GM23338 (cell line): ENCODE measurements around the gene NCAN. TPM values are rescaled to one million over a fixed set of nuclear protein-coding genes. Genes with fewer than 3 reads are reported as not detected.

Source experiments
- ATAC-seq: fragments of 200-7000 bp; cut with Tn5 transposase; 3 replicates; pipeline ENCODE4 v1.9.1; 2020
- DNase-seq: peaks from one replicate; pipeline ENCODE4 v3.0.0-alpha.2; 2015; ENCODE audit warnings: low spot score
- H2AFZ ChIP-seq: fragments of 200-600 bp; sonication (generic); 2 replicates; pipeline ENCODE4 v1.8.0; 2016; ENCODE audit warnings: antibody characterized with exemption, mild to moderate bottlenecking, moderate library complexity
- H3F3A ChIP-seq: fragments of 200-600 bp; sonication (generic); replicated peaks from 2 replicates; pipeline ENCODE4 v1.8.0; 2017; ENCODE audit warnings: antibody characterized with exemption, mixed run types, low read depth
- H3K27ac ChIP-seq: fragments of 200-600 bp; sonication (generic); 2 replicates; pipeline ENCODE4 v1.6.1; 2016; ENCODE audit warnings: low read depth
- H3K27me3 ChIP-seq: fragments of 200-600 bp; sonication (generic); 2 replicates; pipeline ENCODE4 v1.8.0; 2016; ENCODE audit warnings: mild to moderate bottlenecking, mixed run types, moderate library complexity; ENCODE audit not compliant: insufficient read depth
- H3K36me3 ChIP-seq: fragments of 200-600 bp; sonication (generic); 2 replicates; pipeline ENCODE4 v1.8.0; 2016; ENCODE audit warnings: mild to moderate bottlenecking; ENCODE audit not compliant: insufficient read depth
- H3K4me1 ChIP-seq: fragments of 200-600 bp; sonication (generic); 2 replicates; pipeline ENCODE4 v1.8.0; 2016; ENCODE audit warnings: mild to moderate bottlenecking, moderate library complexity; ENCODE audit not compliant: insufficient read depth
- H3K4me2 ChIP-seq: fragments of 200-600 bp; sonication (generic); 2 replicates; pipeline ENCODE4 v1.7.1; 2017; ENCODE audit warnings: mixed run types
- H3K4me3 ChIP-seq: fragments of 200-600 bp; sonication (generic); 2 replicates; pipeline ENCODE4 v1.6.1; 2016; ENCODE audit warnings: mixed run types
- H3K79me2 ChIP-seq: fragments of 200-600 bp; sonication (generic); replicated peaks from 2 replicates; pipeline ENCODE4 v1.8.0; 2017; ENCODE audit warnings: mild to moderate bottlenecking; ENCODE audit not compliant: insufficient read depth
- H3K9me2 ChIP-seq: fragments of 200-600 bp; sonication (generic); 2 replicates; pipeline ENCODE4 v1.8.0; 2017; ENCODE audit not compliant: insufficient read depth
- H4K20me1 ChIP-seq: fragments of 200-600 bp; sonication (generic); replicated peaks from 2 replicates; pipeline ENCODE4 v1.8.0; 2017; ENCODE audit warnings: mild to moderate bottlenecking; ENCODE audit not compliant: insufficient read depth
- H3K27ac Mint-ChIP-seq: 2 replicates; pipeline ENCODE4 v1.8.0; 2020; ENCODE audit warnings: inconsistent platforms, mild to moderate bottlenecking, moderate library complexity, mixed read lengths
- H3K27me3 Mint-ChIP-seq: 3 replicates; pipeline ENCODE4 v1.8.0; 2022; ENCODE audit warnings: low read depth, mild to moderate bottlenecking, moderate library complexity, mixed read lengths, inconsistent platforms; ENCODE audit not compliant: insufficient read depth, poor library complexity
- H3K36me3 Mint-ChIP-seq: 3 replicates; pipeline ENCODE4 v1.8.0; 2021; ENCODE audit warnings: low read depth, mild to moderate bottlenecking, inconsistent platforms, moderate library complexity, mixed read lengths
- H3K4me1 Mint-ChIP-seq: 3 replicates; pipeline ENCODE4 v1.8.0; 2020; ENCODE audit warnings: mild to moderate bottlenecking, inconsistent platforms, mixed read lengths
- H3K4me3 Mint-ChIP-seq: 3 replicates; pipeline ENCODE4 v1.8.0; 2021; ENCODE audit warnings: moderate library complexity, mild to moderate bottlenecking, inconsistent platforms, mixed read lengths
- H3K9me3 Mint-ChIP-seq: 3 replicates; pipeline ENCODE4 v1.8.0; 2020; ENCODE audit warnings: moderate library complexity, mild to moderate bottlenecking, inconsistent platforms, mixed read lengths
- CREB1 ChIP-seq: fragments of 250-450 bp; sonication (Bioruptor Pico); IDR thresholded peaks from 2 replicates; pipeline ENCODE4 v1.5.0; 2020; ENCODE audit warnings: low read depth, mild to moderate bottlenecking, moderate library complexity
- EZH2phosphoT487 ChIP-seq: fragments of 200-600 bp; sonication (generic); IDR thresholded peaks from one replicate; pipeline ENCODE4 v1.8.1; 2018; ENCODE audit warnings: antibody characterized with exemption; ENCODE audit not compliant: unreplicated experiment
- NANOG ChIP-seq: IDR thresholded peaks from 2 replicates; pipeline ENCODE4 v1.6.1; 2016; ENCODE audit warnings: antibody characterized with exemption, borderline replicate concordance
- POLR2AphosphoS5 ChIP-seq: IDR thresholded peaks from 2 replicates; pipeline ENCODE4 v1.6.1; 2016; ENCODE audit warnings: antibody characterized with exemption, low read depth
- polyA plus RNA-seq: library from polyadenylated mRNA; unstranded; fragments of >200 nt; fragmentation: Nextera tagmentation; extraction: Ambion mirVana; gene quantifications from 2 replicates; pipeline ENCODE4 v1.2.1, GENCODE V29; 2016
- total RNA-seq: library from RNA; depleted of rRNA; stranded (reverse); fragments of >200 nt; shearing (Covaris generic); gene quantifications from 2 replicates; pipeline ENCODE4 v1.2.3, GENCODE V29; 2014
- TF ChIP-seq, protein P1 (sequence below), 2 experiments: fragments of 200-600 bp in 1 of 2; sonication (generic) in 1 of 2; conservative IDR thresholded peaks; 2 replicates each; pipeline versions ENCODE4 v1.5.1 to v1.6.1; 2016 to 2017; ENCODE audit warnings: antibody characterized with exemption in 2 of 2, low read depth in 2 of 2, mild to moderate bottlenecking in 2 of 2, moderate library complexity in 1 of 2
- TF ChIP-seq, protein P2 (sequence below): IDR thresholded peaks from 2 replicates; pipeline ENCODE4 v1.6.1; 2016; ENCODE audit warnings: antibody characterized with exemption

The NCAN gene
- total and polyA plus RNA-seq, 2 experiments from 2014 or later: 1.8 to 9.4 TPM

DNA sequence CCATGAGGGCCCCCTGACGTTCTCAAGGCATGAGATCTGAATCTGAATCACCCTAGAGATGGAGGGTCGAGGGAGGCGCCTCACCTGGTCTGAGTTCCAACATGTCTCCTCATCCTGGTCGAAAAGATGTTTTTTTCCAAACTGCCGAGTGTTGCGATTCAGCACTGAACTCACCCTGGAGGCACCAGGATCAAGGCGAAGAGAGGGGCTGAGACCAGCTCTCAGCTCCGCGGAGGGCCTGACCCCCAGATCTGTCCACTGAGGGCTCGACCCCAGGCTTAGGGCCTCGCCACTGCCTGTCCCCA lies 9.1 kb upstream of the NCAN start (continued):
- TF ChIP-seq NANOG: no peak

DNA sequence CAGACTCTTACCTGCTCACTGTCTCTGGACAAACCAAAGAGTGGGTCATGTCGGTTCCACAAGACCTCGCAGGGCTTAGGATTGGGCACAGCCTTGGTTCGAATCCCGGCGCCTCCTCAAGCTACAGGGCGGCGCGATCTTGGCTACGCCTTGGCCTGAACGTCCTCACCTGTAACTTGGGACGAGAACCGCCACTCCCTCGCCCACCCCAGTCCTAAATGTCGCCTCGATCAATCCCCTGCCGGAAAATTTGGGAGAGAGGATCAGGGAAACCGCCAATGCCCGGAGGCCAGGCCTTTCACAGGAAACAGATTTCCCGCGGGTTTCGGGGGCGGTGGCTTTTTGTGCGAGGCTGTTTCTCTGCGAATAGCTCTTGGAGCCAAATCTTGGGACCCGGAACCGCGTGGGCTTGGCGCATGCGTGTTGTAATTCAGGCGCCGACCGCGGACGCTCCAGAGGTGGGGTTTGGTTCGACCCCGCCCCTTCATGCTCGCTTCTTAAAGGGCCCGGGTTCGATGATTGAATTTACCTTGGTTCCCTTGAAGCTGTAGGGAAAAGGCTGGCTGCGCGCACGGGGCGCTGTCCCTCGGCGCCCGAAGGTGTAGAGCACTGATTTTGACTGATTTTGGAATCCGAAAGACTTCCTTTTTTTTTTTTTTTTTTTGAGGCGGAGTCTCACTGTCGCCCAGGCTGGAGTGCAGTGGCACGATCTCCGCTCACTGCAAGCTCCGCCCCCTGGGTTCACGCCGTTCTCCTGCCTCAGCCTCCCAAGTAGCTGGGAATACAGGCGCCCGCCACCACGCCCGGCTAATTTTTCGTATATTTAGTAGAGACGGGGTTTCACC lies 8.5 kb upstream of the NCAN start, which contains the start of gene NR2C2AP:
Gene NR2C2AP, minus strand, starts transcription at position 403 of the 845 bp plus-strand sequence. Its CDS starts 354 bp downstream, at position 49.
- Histone ChIP-seq H3K36me3 (no peaks in the 10 kb centered on the region), H2AFZ (peak within 1 kb of the TSS; percentile 78; the same call in 1 of the 2 replicates), H3K4me3 (peak within 1 kb of the TSS; percentile 96), H3F3A (0 out of 2 replicates have a peak, but pooled peaks cover 9% of the 10 kb centered on the region), H3K79me2 (no peaks in the 10 kb centered on the region), H3K27ac (0 out of 2 replicates have a peak within 1 kb of the TSS, but pooled peaks have one; percentile 37), H3K9me2 (no peaks in the 10 kb centered on the region), H3K4me2 (peak within 1 kb of the TSS; percentile 92), H3K4me1 (0 out of 2 replicates have a peak, but pooled peaks cover 6% of the 10 kb centered on the region), H4K20me1 (no peaks in the 10 kb centered on the region; the same call in 1 of the 2 replicates), H3K27me3 (peaks cover 37% of the 10 kb centered on the region)
- H3K27ac Mint-ChIP-seq: peak within 1 kb of the TSS; percentile 93
- ATAC-seq (peak; percentile 84), DNase-seq (peak; percentile 92)
- peaks cover 11% of the 10 kb centered on the region; the same call in 2 of the 3 replicates for H3K4me1 Mint-ChIP-seq
- H3K27me3 Mint-ChIP-seq: peaks cover 55% of the 10 kb centered on the region
- TF ChIP-seq, protein P1, sequence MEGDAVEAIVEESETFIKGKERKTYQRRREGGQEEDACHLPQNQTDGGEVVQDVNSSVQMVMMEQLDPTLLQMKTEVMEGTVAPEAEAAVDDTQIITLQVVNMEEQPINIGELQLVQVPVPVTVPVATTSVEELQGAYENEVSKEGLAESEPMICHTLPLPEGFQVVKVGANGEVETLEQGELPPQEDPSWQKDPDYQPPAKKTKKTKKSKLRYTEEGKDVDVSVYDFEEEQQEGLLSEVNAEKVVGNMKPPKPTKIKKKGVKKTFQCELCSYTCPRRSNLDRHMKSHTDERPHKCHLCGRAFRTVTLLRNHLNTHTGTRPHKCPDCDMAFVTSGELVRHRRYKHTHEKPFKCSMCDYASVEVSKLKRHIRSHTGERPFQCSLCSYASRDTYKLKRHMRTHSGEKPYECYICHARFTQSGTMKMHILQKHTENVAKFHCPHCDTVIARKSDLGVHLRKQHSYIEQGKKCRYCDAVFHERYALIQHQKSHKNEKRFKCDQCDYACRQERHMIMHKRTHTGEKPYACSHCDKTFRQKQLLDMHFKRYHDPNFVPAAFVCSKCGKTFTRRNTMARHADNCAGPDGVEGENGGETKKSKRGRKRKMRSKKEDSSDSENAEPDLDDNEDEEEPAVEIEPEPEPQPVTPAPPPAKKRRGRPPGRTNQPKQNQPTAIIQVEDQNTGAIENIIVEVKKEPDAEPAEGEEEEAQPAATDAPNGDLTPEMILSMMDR (conservative IDR thresholded peaks at IDR 0.05; ENCODE audit: low read depth in 2 of 2): no peak
- TF ChIP-seq POLR2AphosphoS5 (peak; percentile 45), CREB1 (CRISPR knock-in tag) (0 out of 2 replicates have a peak, but pooled peaks have one; percentile 26), EZH2phosphoT487 (no peak), NANOG (no peak)
- TF ChIP-seq, protein P2, sequence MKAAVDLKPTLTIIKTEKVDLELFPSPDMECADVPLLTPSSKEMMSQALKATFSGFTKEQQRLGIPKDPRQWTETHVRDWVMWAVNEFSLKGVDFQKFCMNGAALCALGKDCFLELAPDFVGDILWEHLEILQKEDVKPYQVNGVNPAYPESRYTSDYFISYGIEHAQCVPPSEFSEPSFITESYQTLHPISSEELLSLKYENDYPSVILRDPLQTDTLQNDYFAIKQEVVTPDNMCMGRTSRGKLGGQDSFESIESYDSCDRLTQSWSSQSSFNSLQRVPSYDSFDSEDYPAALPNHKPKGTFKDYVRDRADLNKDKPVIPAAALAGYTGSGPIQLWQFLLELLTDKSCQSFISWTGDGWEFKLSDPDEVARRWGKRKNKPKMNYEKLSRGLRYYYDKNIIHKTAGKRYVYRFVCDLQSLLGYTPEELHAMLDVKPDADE: no peak
- peak within 1 kb of the TSS; percentile 93 for H3K4me3 Mint-ChIP-seq
- H3K36me3 Mint-ChIP-seq: peaks cover 30% of the 10 kb centered on the region
- peaks cover 4% of the 10 kb centered on the region; the same call in 2 of the 3 replicates for H3K9me3 Mint-ChIP-seq

DNA sequence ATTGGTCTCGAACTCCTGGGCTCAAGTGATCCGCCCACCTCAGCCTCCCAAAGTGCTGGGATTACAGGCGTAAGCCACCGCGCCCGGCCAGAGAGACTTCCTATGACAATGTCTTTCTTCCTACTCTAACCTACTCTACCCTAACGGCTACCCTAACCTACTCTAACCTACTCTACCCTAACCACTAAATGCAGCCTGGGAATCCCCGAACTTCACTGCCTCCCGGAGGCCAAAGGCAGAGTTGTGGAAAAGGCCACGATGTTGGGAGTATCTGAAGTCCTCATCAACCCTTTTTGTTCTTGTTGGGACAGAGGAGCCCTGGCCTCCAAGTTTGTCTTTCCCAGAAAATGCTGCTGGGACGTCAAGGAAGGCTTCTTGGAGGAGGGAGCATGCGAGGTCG lies 7.6 kb upstream of the NCAN start:
- H2AFZ ChIP-seq: no peak overlapping the region
- H3K4me2 ChIP-seq: no peak overlapping the region
- no peaks in the 10 kb centered on the region; the same call in 1 of the 2 replicates for H4K20me1 ChIP-seq
- H3K4me3 ChIP-seq: no peak overlapping the region
- H3K27ac Mint-ChIP-seq: no peak overlapping the region
- ATAC-seq: peak; percentile 45
- H3K4me1 Mint-ChIP-seq: peaks cover 11% of the 10 kb centered on the region; the same call in 2 of the 3 replicates
- H3K36me3 ChIP-seq: no peaks in the 10 kb centered on the region
- H3K4me3 Mint-ChIP-seq: peak overlapping the region; percentile 39; the same call in 2 of the 3 replicates
- H3K27me3 ChIP-seq: peaks cover 45% of the 10 kb centered on the region
- 0 out of 2 replicates have a peak, but pooled peaks cover 9% of the 10 kb centered on the region for H3F3A ChIP-seq
- 0 out of 2 replicates have a peak, but pooled peaks cover 6% of the 10 kb centered on the region for H3K4me1 ChIP-seq
- peak; percentile 67 for DNase-seq
- H3K9me2 ChIP-seq: no peaks in the 10 kb centered on the region
- H3K9me3 Mint-ChIP-seq: peaks cover 4% of the 10 kb centered on the region; the same call in 2 of the 3 replicates
- H3K27me3 Mint-ChIP-seq: peaks cover 58% of the 10 kb centered on the region
- TF ChIP-seq, protein P1 (conservative IDR thresholded peaks at IDR 0.05; ENCODE audit: low read depth in 2 of 2): peak; percentile 32 to 51; a peak in 3 of 4 replicates
- peak; percentile 80 for TF ChIP-seq POLR2AphosphoS5
- no peak for TF ChIP-seq EZH2phosphoT487
- TF ChIP-seq, protein P2: no peak
- no peaks in the 10 kb centered on the region for H3K79me2 ChIP-seq
- H3K27ac ChIP-seq: no peak overlapping the region
- H3K36me3 Mint-ChIP-seq: peaks cover 25% of the 10 kb centered on the region
